Measurements from ENCODE around the gene CLPTM1L.

Gene CLPTM1L, protein sequence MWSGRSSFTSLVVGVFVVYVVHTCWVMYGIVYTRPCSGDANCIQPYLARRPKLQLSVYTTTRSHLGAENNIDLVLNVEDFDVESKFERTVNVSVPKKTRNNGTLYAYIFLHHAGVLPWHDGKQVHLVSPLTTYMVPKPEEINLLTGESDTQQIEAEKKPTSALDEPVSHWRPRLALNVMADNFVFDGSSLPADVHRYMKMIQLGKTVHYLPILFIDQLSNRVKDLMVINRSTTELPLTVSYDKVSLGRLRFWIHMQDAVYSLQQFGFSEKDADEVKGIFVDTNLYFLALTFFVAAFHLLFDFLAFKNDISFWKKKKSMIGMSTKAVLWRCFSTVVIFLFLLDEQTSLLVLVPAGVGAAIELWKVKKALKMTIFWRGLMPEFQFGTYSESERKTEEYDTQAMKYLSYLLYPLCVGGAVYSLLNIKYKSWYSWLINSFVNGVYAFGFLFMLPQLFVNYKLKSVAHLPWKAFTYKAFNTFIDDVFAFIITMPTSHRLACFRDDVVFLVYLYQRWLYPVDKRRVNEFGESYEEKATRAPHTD

GRCh38 chr5:1344975-1345838, at the start of gene CLPTM1L:
CLPTM1L (minus strand) TSS chr5:1345099; CDS start chr5:1344841, 258 bp downstream.
- DNase-seq: peak; percentile 75

DNA sequence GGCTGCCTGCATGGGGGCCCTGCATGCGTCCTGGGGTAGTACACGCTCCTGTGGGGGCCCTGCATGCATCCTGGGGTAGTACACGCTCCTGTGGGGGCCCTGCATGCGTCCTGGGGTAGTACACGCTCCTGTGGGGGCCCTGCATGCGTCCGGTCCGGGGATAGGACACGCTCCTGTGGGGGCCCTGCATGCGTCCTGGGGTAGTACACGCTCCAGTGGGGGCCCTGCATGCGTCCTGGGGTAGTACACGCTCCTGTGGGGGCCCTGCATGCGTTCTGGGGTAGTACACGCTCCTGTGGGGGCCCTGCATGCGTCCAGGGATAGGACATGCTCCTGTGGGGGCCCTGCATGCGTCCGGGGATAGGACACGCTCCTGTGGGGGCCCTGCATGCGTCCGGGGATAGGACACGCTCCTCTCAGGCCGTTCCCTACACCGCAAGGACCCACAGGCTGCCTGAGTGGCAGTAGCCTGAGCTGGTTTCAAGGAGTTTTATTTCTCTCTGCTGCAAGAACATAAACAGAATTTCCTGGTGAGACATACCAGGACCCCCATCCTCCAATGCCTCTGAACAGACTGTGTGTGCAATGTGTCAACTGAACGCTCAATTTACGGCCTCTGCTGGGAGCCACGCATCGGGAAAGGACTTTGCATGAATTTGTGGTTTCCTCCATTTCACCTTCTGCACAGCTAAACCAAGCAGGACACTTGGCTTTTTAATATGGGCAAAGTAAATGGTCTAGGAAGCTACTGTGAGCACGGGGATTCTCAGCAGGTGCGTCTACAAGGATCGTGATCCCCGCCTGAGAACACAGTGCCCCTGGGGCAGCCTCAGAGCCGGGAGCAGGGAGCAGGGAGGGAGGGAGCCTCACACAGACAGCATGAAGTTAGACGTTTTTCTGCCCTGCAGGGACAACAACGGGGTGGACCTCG, 48.9 kb upstream of the CLPTM1L start:
- DNase-seq: no peak

GRCh38 chr5:1392801-1393565, 48.1 kb upstream of the CLPTM1L start:
- no peak for DNase-seq

- DNase-seq: no peak
These were observed 47.4 kb upstream of the CLPTM1L start for GRCh38 chr5:1392261-1392660.

- DNase-seq: no peak
These were observed 46.8 kb upstream of the CLPTM1L start for GRCh38 chr5:1391691-1392090.

GRCh38 chr5:1390861-1391600, 46.1 kb upstream of the CLPTM1L start:
- no peak for DNase-seq

DNA sequence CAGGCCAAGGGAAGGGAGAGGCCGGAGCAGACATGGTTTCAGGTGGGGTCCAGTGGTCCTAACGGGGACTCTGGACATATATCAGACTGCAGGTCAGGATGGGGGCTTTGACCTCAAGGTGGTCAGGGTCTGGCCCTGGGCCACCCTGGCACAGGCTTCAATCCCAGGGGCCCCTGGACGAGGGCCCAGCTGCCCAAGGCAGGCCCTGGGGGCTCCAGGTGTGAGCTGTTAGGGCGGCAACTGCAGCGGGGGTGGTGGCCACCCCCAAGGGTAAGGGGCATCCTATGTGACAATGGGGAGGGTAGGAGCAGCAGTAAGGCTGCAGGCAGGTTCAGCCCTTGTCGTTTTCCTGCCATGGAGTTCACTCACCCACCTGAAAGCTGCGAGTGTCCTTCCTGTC, 45.4 kb upstream of the CLPTM1L start:
- DNase-seq: no peak

DNA sequence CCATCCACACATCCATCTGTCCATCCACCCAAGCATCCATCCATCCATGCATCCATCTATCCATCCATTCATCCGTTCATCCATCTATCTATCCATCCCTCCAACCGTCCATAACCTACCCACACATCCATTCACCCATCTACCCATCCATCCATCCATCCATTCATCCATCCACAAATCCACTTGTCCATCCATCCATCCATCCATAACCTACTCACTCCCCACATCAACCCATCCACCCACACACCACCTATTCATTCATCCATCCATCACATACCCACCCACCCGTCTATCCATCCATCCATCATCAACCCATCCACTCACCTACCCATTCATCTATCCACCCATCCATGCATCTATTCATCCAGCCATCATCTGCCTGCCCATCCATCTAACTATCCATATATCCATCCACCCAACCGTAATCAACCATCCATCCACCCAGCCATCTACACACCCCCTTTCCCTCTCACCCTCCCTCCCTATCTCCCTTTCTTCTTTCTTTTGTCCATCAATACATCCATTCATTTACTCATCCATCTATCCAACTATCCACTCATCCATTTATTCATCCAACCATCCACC, 43.6 kb upstream of the CLPTM1L start:
- no peak for DNase-seq

GRCh38 chr5:1387876-1388275, 43.0 kb upstream of the CLPTM1L start:
- no peak for DNase-seq

GRCh38 chr5:1387059-1387755, 42.3 kb upstream of the CLPTM1L start:
- no peak for DNase-seq

- DNase-seq: peak; percentile 73
These were observed 41.4 kb upstream of the CLPTM1L start for GRCh38 chr5:1386274-1386717.

GRCh38 chr5:1385395-1386273, 40.7 kb upstream of the CLPTM1L start:
- DNase-seq: peak; percentile 86

- no peak for DNase-seq
These were observed 39.6 kb upstream of the CLPTM1L start for GRCh38 chr5:1384521-1384920.

DNA sequence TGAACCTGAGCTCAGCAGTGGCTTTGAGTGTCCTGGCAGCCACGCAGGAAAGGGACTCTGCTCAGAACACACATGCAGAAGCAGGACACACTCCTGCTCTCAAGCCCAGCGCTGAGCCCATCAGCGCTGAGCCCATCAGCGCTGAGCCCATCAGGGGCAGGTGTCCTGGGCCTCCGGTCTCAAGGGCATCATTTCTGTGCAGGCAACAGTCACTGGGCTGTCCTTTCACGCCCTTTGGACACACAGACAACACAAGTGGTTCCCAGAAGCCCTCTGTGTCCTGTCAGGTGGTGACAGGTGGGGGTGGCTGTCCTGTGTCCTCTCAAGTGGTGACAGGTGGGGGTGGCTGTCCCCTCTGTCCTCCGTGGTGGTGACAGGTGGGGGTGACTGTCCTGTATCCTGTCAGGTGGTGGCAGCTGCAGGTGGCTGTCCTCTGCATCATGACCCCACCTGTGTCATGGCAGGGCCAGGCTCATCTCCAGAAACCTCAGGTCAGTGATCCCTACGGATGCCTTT, 39.0 kb upstream of the CLPTM1L start:
- no peak for DNase-seq

DNA sequence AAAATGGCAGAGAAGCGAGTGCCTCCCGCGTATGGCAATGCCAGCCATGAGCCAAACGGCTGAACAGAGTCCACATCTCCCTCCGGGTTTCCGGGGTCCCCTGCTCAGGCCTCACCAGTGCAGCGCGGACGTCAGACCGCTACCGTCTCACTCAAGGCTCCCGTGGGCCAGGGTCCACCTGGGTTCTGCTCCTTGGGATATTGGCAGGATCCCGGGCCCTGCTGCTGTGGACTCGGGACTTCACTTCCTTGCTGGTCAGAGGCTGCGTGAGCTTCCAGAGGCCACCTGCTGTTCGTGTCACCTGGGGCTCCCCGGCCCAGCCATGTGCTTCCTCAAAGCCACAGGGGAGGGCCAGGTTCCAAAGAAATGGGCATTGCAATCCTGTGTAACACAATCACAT, 38.4 kb upstream of the CLPTM1L start:
- DNase-seq: no peak

GRCh38 chr5:1382248-1382700, 37.4 kb upstream of the CLPTM1L start:
- no peak for DNase-seq

DNA sequence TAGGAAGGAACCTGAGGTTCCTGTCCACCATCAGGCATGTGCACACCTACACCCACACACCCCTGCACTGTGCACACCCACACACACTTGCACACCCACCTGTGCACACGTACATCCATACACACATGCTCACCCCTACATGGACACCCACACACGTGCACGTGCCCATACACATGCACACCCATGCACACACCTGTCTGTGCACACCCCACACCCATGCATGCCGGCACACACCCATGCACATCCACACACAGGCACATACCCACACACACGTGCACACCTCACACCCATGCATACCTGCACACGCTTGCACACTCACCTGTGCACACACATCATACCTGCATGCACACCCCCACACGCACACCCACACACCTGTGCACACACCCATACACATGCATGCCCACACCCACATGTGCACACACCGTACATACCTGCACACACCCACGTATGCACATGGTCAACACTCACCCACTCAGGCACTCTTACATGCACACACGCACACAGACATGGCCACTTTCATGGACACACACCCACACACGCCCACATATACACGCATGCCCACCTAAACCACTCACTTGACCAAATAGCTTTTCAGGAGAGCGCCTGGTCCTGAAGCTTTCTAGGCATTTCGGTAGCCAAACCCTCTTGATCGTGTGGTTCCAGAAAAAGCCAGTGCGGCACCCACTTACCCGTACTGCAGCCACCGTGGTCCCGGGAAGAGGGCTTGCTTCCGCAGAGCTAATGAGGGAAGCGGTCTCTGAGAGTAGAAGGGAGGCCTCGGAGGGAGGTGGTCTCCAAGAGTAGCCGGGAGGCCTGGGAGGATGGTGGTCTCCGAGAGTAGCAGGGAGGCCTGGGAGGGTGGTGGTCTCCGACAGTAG, 36.7 kb upstream of the CLPTM1L start:
- DNase-seq: no peak

Data from DMS153 (cell line).